Measurements from ENCODE around the gene S100A1.
A peak's percentile ranks its signal among the peaks of the same experiment; 100 is the strongest.

Gene S100A1

GRCh38 chr1:153648000-153648643 is 19.9 kb downstream of the S100A1 start:
- H4K91ac ChIP-seq (ENCODE audit: low read length) = no peak overlapping the region
- no peak overlapping the region for H3K9ac ChIP-seq (ENCODE audit: low read length)
- H3K4me3 ChIP-seq (ENCODE audit: insufficient read depth in 1 of 2, low read depth in 1 of 2, low read length in 2 of 2) = no peak overlapping the region
- H3K14ac ChIP-seq (ENCODE audit: low read length in 2 of 2) = no peak overlapping the region
- peaks cover 26 to 43% of the 10 kb centered on the region in 2 experiments for H3K36me3 ChIP-seq (ENCODE audit: control insufficient read depth in 1 of 2, insufficient read depth in 2 of 2, low read depth in 1 of 2, low read length in 2 of 2)
- no peak overlapping the region for H3K4ac ChIP-seq (ENCODE audit: low read depth in 1 of 2, low read length in 2 of 2)
- no peak overlapping the region for H3K4me2 ChIP-seq (ENCODE audit: low read length, poor library complexity, severe bottlenecking)
- H3K4me1 ChIP-seq (ENCODE audit: control insufficient read depth, insufficient read depth, low read depth, low read length) = peaks cover 10% of the 10 kb centered on the region
- H3K27ac ChIP-seq (ENCODE audit: low read length, poor library complexity, severe bottlenecking) = no peak overlapping the region
- H3K79me1 ChIP-seq (replicated peaks; ENCODE audit: low read length, poor library complexity, severe bottlenecking) = peaks cover 13% of the 10 kb centered on the region
- H2BK12ac ChIP-seq (ENCODE audit: low read length in 2 of 2) = peak overlapping the region in 1 of 2 experiments; percentile 49
- H3K9me3 ChIP-seq (ENCODE audit: control insufficient read depth, low read length) = no peaks in the 10 kb centered on the region
- H2BK15ac ChIP-seq (ENCODE audit: low read depth, poor library complexity, severe bottlenecking) = no peak overlapping the region
- H4K8ac ChIP-seq (ENCODE audit: low read length) = peak overlapping the region; percentile 77
- no peak overlapping the region for H2BK120ac ChIP-seq (ENCODE audit: low read depth, low read length)
- no peaks in the 10 kb centered on the region for H3K27me3 ChIP-seq (ENCODE audit: control insufficient read depth in 1 of 2, insufficient read depth in 1 of 2, low read length in 2 of 2)
- WGBS = 93% methylated on average over 10 of the region's 10 CpGs
- H3K18ac ChIP-seq (ENCODE audit: low read depth in 1 of 2, low read length in 2 of 2) = no peak overlapping the region
- H2BK5ac ChIP-seq (ENCODE audit: low read depth, low read length, poor library complexity, severe bottlenecking) = no peak overlapping the region
- no peak for DNase-seq
- no peak overlapping the region for H2AFZ ChIP-seq (ENCODE audit: low read depth, low read length)
- peak overlapping the region; percentile 5 for H2AK5ac ChIP-seq (ENCODE audit: low read length, severe bottlenecking)
- no peak overlapping the region for H3K23ac ChIP-seq (ENCODE audit: low read length in 2 of 2)

DNA sequence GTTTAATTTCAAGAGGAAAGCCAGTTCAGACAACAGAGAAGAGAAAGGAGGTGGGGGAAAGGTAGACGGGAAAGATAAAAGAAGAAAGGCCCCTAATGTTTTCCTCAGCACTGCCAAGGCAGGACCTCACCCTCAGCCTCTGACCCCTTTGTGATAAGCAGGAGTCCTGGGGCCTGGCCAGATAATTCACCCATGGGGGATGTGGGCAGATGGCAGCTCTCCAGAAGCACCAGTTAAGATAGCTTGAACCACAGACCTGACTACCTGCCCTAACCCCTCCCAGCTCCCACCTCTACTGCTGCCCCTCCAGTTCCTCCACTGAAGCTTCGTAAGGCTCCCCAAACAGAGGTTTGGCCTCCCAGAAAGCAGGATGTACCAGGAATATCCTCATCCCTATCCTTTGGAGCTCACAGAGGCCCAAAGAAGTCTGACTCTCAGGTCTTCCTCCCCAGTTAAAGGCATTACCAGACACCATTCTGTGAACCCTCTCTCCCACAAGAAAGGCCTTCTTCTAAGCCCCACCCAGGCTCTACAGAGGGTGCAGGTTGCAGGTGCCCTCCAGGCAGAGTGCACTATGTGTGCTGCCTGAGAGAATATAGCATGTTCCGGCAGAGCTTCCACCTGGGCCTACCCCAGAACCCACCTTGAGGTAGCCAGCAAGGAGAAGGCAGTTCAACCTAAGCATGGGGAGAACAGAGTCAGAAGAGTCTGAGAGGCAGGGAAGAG is 21.1 kb downstream of the S100A1 start:
- Histone ChIP-seq H2AFZ (ENCODE audit: low read depth, low read length) (no peak overlapping the region), H3K4ac (ENCODE audit: low read depth in 1 of 2, low read length in 2 of 2) (no peak overlapping the region), H3K79me1 (replicated peaks; ENCODE audit: low read length, poor library complexity, severe bottlenecking) (peaks cover 12% of the 10 kb centered on the region), H3K18ac (ENCODE audit: low read depth in 1 of 2, low read length in 2 of 2) (no peak overlapping the region), H3K9ac (ENCODE audit: low read length) (no peak overlapping the region), H4K8ac (ENCODE audit: low read length) (no peak overlapping the region), H3K36me3 (ENCODE audit: control insufficient read depth in 1 of 2, insufficient read depth in 2 of 2, low read depth in 1 of 2, low read length in 2 of 2) (peaks cover 25 to 31% of the 10 kb centered on the region in 2 experiments), H2BK12ac (ENCODE audit: low read length in 2 of 2) (peak overlapping the region in 1 of 2 experiments; percentile 32), H3K27me3 (ENCODE audit: control insufficient read depth in 1 of 2, insufficient read depth in 1 of 2, low read length in 2 of 2) (no peaks in the 10 kb centered on the region), H3K23ac (ENCODE audit: low read length in 2 of 2) (no peak overlapping the region), H3K4me2 (ENCODE audit: low read length, poor library complexity, severe bottlenecking) (no peak overlapping the region), H2BK15ac (ENCODE audit: low read depth, poor library complexity, severe bottlenecking) (no peak overlapping the region), H3K14ac (ENCODE audit: low read length in 2 of 2) (no peak overlapping the region), H2BK5ac (ENCODE audit: low read depth, low read length, poor library complexity, severe bottlenecking) (no peak overlapping the region), H3K9me3 (ENCODE audit: control insufficient read depth, low read length) (no peaks in the 10 kb centered on the region), H3K27ac (ENCODE audit: low read length, poor library complexity, severe bottlenecking) (no peak overlapping the region), H3K4me3 (ENCODE audit: insufficient read depth in 1 of 2, low read depth in 1 of 2, low read length in 2 of 2) (no peak overlapping the region), H3K4me1 (ENCODE audit: control insufficient read depth, insufficient read depth, low read depth, low read length) (peaks cover 10% of the 10 kb centered on the region), H2BK120ac (ENCODE audit: low read depth, low read length) (no peak overlapping the region), H4K91ac (ENCODE audit: low read length) (no peak overlapping the region), H2AK5ac (ENCODE audit: low read length, severe bottlenecking) (peak overlapping the region; percentile 78)
- no peak for DNase-seq
- 75% methylated on average over 3 of the region's 3 CpGs for WGBS

DNA sequence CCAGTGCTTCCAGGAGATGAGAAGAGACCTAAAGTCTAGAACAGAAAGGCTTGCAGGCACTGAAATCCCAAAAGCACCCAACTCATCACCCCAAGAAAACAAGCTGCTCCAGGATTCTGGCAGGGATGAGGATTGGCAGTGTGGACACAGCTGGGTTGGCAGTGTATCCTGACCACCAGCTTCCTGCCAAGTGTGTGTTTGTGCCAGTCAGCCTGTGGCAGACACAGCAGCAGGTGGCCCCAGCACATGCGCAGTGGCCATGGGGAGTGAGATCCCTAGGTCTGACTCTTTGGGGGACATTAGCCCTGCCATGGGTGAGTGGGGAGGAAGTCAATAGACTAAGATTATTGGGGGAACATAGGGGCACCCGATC is 21.6 kb downstream of the S100A1 start:
- no peak overlapping the region for H3K18ac ChIP-seq (ENCODE audit: low read depth in 1 of 2, low read length in 2 of 2)
- H2BK12ac ChIP-seq (ENCODE audit: low read length in 2 of 2) = no peak overlapping the region
- H3K36me3 ChIP-seq (ENCODE audit: control insufficient read depth in 1 of 2, insufficient read depth in 2 of 2, low read depth in 1 of 2, low read length in 2 of 2) = peaks cover 24 to 25% of the 10 kb centered on the region in 2 experiments
- H2BK5ac ChIP-seq (ENCODE audit: low read depth, low read length, poor library complexity, severe bottlenecking) = no peak overlapping the region
- H4K91ac ChIP-seq (ENCODE audit: low read length) = no peak overlapping the region
- no peak overlapping the region for H2AK5ac ChIP-seq (ENCODE audit: low read length, severe bottlenecking)
- no peak overlapping the region for H3K14ac ChIP-seq (ENCODE audit: low read length in 2 of 2)
- no peaks in the 10 kb centered on the region for H3K27me3 ChIP-seq (ENCODE audit: control insufficient read depth in 1 of 2, insufficient read depth in 1 of 2, low read length in 2 of 2)
- H3K4ac ChIP-seq (ENCODE audit: low read depth in 1 of 2, low read length in 2 of 2) = no peak overlapping the region
- no peak overlapping the region for H3K4me3 ChIP-seq (ENCODE audit: insufficient read depth in 1 of 2, low read depth in 1 of 2, low read length in 2 of 2)
- peaks cover 11% of the 10 kb centered on the region for H3K79me1 ChIP-seq (replicated peaks; ENCODE audit: low read length, poor library complexity, severe bottlenecking)
- H3K4me1 ChIP-seq (ENCODE audit: control insufficient read depth, insufficient read depth, low read depth, low read length) = peaks cover 10% of the 10 kb centered on the region
- no peak overlapping the region for H2BK15ac ChIP-seq (ENCODE audit: low read depth, poor library complexity, severe bottlenecking)
- no peak overlapping the region for H3K9ac ChIP-seq (ENCODE audit: low read length)
- H3K23ac ChIP-seq (ENCODE audit: low read length in 2 of 2) = no peak overlapping the region
- no peak overlapping the region for H3K4me2 ChIP-seq (ENCODE audit: low read length, poor library complexity, severe bottlenecking)
- H2AFZ ChIP-seq (ENCODE audit: low read depth, low read length) = no peak overlapping the region
- H2BK120ac ChIP-seq (ENCODE audit: low read depth, low read length) = no peak overlapping the region
- H3K27ac ChIP-seq (ENCODE audit: low read length, poor library complexity, severe bottlenecking) = no peak overlapping the region
- 100% methylated on average over 2 of the region's 2 CpGs for WGBS
- H3K9me3 ChIP-seq (ENCODE audit: control insufficient read depth, low read length) = no peaks in the 10 kb centered on the region
- H4K8ac ChIP-seq (ENCODE audit: low read length) = no peak overlapping the region
- DNase-seq = no peak

DNA sequence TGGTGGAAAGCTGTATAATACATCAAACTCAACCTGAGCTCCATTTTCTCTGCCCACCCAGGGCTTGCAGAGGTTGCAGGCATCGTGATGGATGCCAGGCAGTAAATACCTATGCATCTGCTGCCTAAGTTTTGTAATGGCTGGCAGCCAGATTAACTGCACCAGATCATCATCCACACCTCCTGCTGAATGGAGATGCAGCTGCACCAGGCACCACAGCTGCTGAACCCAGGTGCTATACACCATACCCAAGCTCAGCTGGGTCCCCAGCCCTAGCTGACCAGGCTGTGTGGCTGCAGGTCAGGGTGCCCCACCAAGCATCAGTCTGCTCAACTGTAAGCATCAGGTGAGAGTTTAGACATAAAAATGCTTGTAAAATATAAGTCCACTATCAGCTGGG is 23.5 kb downstream of the S100A1 start:
- Histone ChIP-seq H2AFZ (ENCODE audit: low read depth, low read length) (no peak overlapping the region), H3K23ac (ENCODE audit: low read length in 2 of 2) (no peak overlapping the region), H3K9me3 (ENCODE audit: control insufficient read depth, low read length) (no peaks in the 10 kb centered on the region), H3K9ac (ENCODE audit: low read length) (no peak overlapping the region), H3K4me3 (ENCODE audit: insufficient read depth in 1 of 2, low read depth in 1 of 2, low read length in 2 of 2) (no peak overlapping the region), H3K79me1 (replicated peaks; ENCODE audit: low read length, poor library complexity, severe bottlenecking) (peaks cover 4% of the 10 kb centered on the region), H3K18ac (ENCODE audit: low read depth in 1 of 2, low read length in 2 of 2) (no peak overlapping the region), H4K91ac (ENCODE audit: low read length) (peak overlapping the region; percentile 20), H2BK15ac (ENCODE audit: low read depth, poor library complexity, severe bottlenecking) (no peak overlapping the region), H3K4ac (ENCODE audit: low read depth in 1 of 2, low read length in 2 of 2) (no peak overlapping the region), H2BK12ac (ENCODE audit: low read length in 2 of 2) (no peak overlapping the region), H3K27ac (ENCODE audit: low read length, poor library complexity, severe bottlenecking) (no peak overlapping the region), H4K8ac (ENCODE audit: low read length) (peak overlapping the region; percentile 21), H3K4me1 (ENCODE audit: control insufficient read depth, insufficient read depth, low read depth, low read length) (peaks cover 10% of the 10 kb centered on the region), H3K4me2 (ENCODE audit: low read length, poor library complexity, severe bottlenecking) (no peak overlapping the region), H2BK120ac (ENCODE audit: low read depth, low read length) (no peak overlapping the region), H3K27me3 (ENCODE audit: control insufficient read depth in 1 of 2, insufficient read depth in 1 of 2, low read length in 2 of 2) (no peaks in the 10 kb centered on the region), H3K36me3 (ENCODE audit: control insufficient read depth in 1 of 2, insufficient read depth in 2 of 2, low read depth in 1 of 2, low read length in 2 of 2) (peaks cover 6 to 12% of the 10 kb centered on the region in 2 experiments), H3K14ac (ENCODE audit: low read length in 2 of 2) (no peak overlapping the region), H2AK5ac (ENCODE audit: low read length, severe bottlenecking) (no peak overlapping the region), H2BK5ac (ENCODE audit: low read depth, low read length, poor library complexity, severe bottlenecking) (no peak overlapping the region)
- no peak for DNase-seq
- WGBS = 73% methylated on average over 1 of the region's 1 CpG
